GM23248 (cell line): Measurements from ENCODE around the gene PANK2.

Experiments
- EZH2 ChIP-seq: fragments of 200-600 bp; sonication (generic); IDR thresholded peaks from 2 replicates; pipeline ENCODE4 v1.6.1; 2018; ENCODE audit warnings: antibody characterized with exemption, mild to moderate bottlenecking; ENCODE audit not compliant: insufficient read depth, poor library complexity, severe bottlenecking
- EZH2phosphoT487 ChIP-seq: fragments of 200-600 bp; sonication (generic); IDR thresholded peaks from 2 replicates; pipeline ENCODE4 v1.6.1; 2018; ENCODE audit warnings: antibody characterized with exemption, moderate library complexity, mild to moderate bottlenecking, low read depth; ENCODE audit not compliant: insufficient read depth

GRCh38 chr20:3908667-3909066, 19.5 kb downstream of the PANK2 start:
- TF ChIP-seq EZH2 (no peak), EZH2phosphoT487 (no peak)
